ENCODE measurements around the gene ITIH5.

Gene ITIH5

DNA sequence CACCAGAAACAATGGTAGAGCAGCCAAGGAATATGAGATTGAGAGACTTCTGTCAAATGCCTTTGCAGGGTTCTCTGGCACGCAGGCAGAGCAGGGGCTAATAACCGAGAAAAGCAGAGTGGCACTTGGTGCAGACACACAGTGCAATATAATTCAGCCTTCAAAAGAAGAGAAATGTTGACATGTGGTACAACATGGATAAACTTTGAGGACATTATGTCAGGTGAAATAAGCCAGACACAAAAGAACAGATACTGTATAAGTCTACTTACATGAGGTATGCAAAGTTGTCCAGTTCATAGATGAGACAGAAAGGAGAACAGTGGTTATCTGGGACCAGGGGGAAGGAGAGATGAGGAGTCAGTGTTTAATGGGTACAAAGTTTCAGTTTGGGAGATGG lies 41.8 kb downstream of the ITIH5 start:
- DNase-seq (ENCODE audit: low read depth), result no peak
- H3K4me3 ChIP-seq (ENCODE audit: low read depth, low read length), result no peak overlapping the region
- TF ChIP-seq, protein P1, sequence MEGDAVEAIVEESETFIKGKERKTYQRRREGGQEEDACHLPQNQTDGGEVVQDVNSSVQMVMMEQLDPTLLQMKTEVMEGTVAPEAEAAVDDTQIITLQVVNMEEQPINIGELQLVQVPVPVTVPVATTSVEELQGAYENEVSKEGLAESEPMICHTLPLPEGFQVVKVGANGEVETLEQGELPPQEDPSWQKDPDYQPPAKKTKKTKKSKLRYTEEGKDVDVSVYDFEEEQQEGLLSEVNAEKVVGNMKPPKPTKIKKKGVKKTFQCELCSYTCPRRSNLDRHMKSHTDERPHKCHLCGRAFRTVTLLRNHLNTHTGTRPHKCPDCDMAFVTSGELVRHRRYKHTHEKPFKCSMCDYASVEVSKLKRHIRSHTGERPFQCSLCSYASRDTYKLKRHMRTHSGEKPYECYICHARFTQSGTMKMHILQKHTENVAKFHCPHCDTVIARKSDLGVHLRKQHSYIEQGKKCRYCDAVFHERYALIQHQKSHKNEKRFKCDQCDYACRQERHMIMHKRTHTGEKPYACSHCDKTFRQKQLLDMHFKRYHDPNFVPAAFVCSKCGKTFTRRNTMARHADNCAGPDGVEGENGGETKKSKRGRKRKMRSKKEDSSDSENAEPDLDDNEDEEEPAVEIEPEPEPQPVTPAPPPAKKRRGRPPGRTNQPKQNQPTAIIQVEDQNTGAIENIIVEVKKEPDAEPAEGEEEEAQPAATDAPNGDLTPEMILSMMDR (conservative IDR thresholded peaks at IDR 0.05; ENCODE audit: low read depth, low read length), result no peak

DNA sequence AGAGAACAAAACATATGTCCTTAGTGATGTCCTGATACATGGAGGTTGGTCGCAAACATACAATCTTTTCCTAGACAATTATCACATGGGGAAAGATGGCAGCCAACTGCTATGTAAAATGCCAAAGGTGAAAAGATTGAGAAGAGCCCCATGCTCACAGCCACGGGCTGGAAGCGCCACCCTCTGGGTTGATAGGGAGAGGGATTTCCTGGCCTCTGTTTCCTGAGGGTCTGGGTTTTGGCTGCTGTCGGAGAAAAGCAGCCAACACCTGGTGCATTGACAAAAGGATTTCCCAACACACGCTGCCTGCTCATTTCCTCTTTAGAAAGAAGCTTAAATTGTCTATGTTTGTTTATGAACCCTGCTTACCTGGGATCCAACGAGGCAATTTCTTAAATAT lies 43.8 kb downstream of the ITIH5 start:
- no peak overlapping the region for H3K4me3 ChIP-seq (ENCODE audit: low read depth, low read length)
- TF ChIP-seq, protein P1 (conservative IDR thresholded peaks at IDR 0.05; ENCODE audit: low read depth, low read length), result no peak
- DNase-seq (ENCODE audit: low read depth), result no peak

DNA sequence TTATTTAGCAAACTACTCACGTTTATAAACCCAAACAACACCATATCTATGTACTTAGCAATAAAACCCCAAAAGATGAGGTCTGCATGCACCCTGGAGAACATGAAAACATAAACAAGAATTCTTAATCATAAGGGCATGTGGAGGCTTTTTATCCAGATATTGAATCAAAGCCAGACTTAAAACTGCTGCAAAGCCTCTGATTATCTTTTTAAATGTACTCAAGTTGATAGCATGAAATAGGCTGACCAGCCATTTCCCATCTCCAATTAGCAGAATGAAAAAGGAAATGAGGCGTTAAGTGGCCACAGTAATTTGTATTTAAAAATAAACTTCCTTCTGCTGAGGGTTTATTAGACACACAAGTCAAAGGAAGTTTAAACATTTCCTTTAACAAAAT lies 48.3 kb downstream of the ITIH5 start:
- no peak for DNase-seq (ENCODE audit: low read depth)
- TF ChIP-seq, protein P1 (conservative IDR thresholded peaks at IDR 0.05; ENCODE audit: low read depth, low read length), result no peak
- no peak overlapping the region for H3K4me3 ChIP-seq (ENCODE audit: low read depth, low read length)

DNA sequence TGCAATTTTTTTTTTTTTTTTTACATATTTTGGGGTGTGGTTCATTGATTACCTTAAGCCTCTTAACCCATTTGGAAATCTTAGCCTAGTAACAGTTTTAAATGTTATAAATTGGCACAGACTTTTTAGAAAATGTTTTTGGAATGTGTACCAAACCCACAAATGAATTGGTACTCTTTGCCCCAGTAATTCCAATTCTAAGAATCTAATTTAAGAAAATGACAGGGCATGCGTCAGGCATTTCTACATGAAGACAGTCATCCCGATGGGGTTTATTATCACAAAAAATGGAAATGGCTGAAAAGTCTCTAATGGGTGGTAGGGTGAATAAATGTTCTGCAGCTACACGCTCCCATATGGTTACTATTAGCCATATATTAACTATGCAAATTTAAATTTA lies 54.9 kb downstream of the ITIH5 start:
- no peak for DNase-seq (ENCODE audit: low read depth)
- H3K4me3 ChIP-seq (ENCODE audit: low read depth, low read length), result no peak overlapping the region
- TF ChIP-seq, protein P1 (conservative IDR thresholded peaks at IDR 0.05; ENCODE audit: low read depth, low read length), result no peak

DNA sequence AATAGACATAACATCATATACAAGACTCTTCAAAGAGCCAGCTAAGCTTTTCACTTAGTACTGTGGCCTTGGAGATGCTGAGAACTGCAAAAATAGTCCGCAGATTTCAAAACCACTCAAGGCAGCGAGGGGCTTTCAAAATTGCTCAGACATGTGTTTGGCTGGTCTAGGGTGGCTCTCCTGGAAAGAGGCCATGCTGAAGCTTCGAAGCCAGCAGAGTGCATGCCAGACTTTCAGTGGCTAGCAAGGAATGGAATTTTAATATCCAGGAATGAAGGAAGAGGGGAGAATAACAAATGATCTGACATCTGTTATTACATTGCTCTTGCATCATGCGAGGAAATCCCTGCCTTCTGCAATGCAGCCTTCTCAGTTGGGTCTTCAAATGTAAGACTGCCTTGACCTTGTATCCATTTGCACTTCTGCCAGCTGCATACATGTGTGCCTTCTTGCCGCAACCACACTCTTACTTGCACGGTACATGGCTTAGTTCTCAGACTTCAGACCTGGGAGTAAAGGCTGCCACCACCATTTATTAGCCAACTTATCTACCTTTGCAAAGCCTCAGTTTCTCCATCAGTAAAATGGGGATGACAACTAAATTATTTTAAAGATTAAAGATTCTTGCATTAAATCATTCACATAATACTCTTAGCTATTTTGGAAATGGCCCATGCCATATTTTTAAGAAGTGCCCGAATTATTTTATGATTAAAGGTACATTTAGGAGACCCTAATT lies 55.9 kb downstream of the ITIH5 start:
- TF ChIP-seq, protein P1 (conservative IDR thresholded peaks at IDR 0.05; ENCODE audit: low read depth, low read length), result no peak
- DNase-seq (ENCODE audit: low read depth), result peak; percentile 13
- no peak overlapping the region for H3K4me3 ChIP-seq (ENCODE audit: low read depth, low read length)

- DNase-seq (ENCODE audit: low read depth), result no peak
- H3K4me3 ChIP-seq (ENCODE audit: low read depth, low read length), result no peak overlapping the region
- TF ChIP-seq, protein P1 (conservative IDR thresholded peaks at IDR 0.05; ENCODE audit: low read depth, low read length), result no peak
These were observed 56.7 kb downstream of the ITIH5 start for GRCh38 chr10:7610026-7610425.

GRCh38 chr10:7609556-7609955 lies 57.2 kb downstream of the ITIH5 start:
- TF ChIP-seq, protein P1 (conservative IDR thresholded peaks at IDR 0.05; ENCODE audit: low read depth, low read length), result no peak
- H3K4me3 ChIP-seq (ENCODE audit: low read depth, low read length), result no peak overlapping the region
- DNase-seq (ENCODE audit: low read depth), result no peak

Measured in choroid plexus epithelial cell (primary cell).